SK-N-SH (cell line): ENCODE results near the gene FAM131C.

Experiments used
- FOXJ3 ChIP-seq: sonication (generic); formaldehyde crosslinking; IDR thresholded peaks from 2 replicates; pipeline ENCODE4 v1.5.1; 2020; ENCODE audit warnings: mild to moderate bottlenecking, missing genetic modification reagents
- NFIC ChIP-seq: IDR thresholded peaks from 2 replicates; pipeline ENCODE4 v1.4.0; 2012; ENCODE audit warnings: borderline replicate concordance
- POLR2AphosphoS5 ChIP-seq: IDR thresholded peaks from 2 replicates; pipeline ENCODE4 v1.6.1; 2012; ENCODE audit warnings: low read depth, low read length
- SIN3A ChIP-seq: IDR thresholded peaks from 2 replicates; pipeline ENCODE4 v1.6.1; 2012; ENCODE audit warnings: low read depth, mild to moderate bottlenecking, low read length, moderate library complexity, borderline replicate concordance
- TF ChIP-seq, protein P1 (sequence below): fragments of 200-600 bp; sonication (generic); IDR thresholded peaks from 2 replicates; pipeline ENCODE4 v1.6.1; 2017; ENCODE audit warnings: antibody characterized with exemption, mild to moderate bottlenecking, moderate library complexity

DNA sequence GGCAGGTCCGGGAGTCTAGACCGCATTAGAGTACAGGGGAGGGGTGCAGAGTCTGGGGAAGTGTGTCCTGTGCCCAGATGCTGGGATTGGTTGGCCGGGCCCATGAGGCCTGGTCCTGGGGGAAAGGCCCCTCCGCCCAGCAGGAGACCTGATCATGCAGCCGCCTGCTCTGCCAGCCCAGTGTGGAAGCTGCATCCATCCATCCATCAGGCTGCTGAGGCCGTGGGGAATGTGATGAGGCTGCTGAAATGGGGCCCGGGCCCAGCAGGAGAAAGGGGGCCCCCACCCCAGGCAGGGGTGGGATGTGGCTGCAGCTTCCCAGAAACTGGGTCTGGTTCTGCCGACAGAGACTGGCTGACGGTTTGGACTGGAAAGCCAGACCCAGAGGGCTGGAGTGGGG, 45.3 kb upstream of the FAM131C start:
- TF ChIP-seq NFIC (no peak), SIN3A (no peak), FOXJ3 (CRISPR knock-in tag) (no peak), POLR2AphosphoS5 (no peak)
- TF ChIP-seq, protein P1, sequence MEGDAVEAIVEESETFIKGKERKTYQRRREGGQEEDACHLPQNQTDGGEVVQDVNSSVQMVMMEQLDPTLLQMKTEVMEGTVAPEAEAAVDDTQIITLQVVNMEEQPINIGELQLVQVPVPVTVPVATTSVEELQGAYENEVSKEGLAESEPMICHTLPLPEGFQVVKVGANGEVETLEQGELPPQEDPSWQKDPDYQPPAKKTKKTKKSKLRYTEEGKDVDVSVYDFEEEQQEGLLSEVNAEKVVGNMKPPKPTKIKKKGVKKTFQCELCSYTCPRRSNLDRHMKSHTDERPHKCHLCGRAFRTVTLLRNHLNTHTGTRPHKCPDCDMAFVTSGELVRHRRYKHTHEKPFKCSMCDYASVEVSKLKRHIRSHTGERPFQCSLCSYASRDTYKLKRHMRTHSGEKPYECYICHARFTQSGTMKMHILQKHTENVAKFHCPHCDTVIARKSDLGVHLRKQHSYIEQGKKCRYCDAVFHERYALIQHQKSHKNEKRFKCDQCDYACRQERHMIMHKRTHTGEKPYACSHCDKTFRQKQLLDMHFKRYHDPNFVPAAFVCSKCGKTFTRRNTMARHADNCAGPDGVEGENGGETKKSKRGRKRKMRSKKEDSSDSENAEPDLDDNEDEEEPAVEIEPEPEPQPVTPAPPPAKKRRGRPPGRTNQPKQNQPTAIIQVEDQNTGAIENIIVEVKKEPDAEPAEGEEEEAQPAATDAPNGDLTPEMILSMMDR, result no peak
